ENCODE data around the gene ZCCHC8.

Gene ZCCHC8

DNA sequence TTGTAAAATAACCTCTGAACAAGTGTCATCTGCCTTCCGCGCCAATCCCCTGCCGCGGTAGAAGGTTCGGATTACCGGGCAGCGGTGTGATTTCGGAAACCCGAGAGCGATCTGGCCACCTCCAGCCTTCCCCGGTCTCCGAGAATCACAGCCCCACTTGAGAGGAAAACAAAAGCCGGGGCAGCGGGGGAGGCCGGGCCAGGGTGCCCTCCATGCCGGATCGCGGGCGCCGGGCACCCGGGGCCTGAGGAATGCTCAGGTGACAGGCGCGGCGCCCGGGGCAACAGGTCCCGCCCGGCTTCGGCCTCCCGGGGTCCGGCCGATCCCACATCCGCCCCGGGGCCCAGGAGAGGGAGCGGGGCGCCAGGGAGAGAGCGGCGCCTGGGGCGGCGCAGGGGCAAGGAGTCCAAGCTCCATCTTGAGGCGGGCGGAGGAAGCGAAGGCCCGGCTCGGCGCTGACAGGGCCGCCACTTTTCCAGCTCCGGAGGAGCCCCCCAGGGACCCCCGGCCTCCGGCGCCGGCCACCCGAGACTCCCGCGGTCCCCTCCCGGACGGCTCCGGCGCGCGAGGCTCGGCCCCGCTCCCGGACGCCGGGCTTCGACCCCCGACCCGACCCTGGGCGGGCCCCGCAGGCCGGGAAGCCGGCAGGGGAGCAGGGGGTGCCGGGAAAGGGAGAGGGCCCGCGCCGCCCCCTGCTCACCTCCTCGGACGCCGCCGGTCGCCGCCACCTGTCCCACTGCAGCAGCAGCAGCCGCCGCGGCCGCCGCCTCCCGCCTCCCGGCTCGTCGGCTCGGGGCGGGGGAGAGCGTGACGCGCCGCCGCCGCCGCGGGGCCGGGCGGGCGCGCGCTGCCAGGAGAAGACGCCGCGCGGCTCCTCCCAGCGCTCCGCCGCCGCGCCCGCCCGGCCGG lies 78.7 kb downstream of the ZCCHC8 start, which contains the start of gene CLIP1:
TSS of gene CLIP1 (minus strand) at position 849 of the 909 bp plus-strand sequence. CDS start 42,217 bp downstream, outside the sequence.
- peak; percentile 60 for DNase-seq

All from stimulated activated CD4-positive, alpha-beta T cell treated with anti-CD3 and anti-CD28 coated beads, Interleukin-4, amount 100 ng/mL, for 24 hours (primary cell).